MM.1S (cell line): ENCODE results near the gene TSPAN32.

Source experiments
- CTCF ChIP-seq: fragments of 300-600 bp; sonication (generic); IDR thresholded peaks from 2 replicates; pipeline ENCODE4 v1.5.1; 2016; ENCODE audit warnings: antibody characterized with exemption, low read length, mixed read lengths
- EZH2 ChIP-seq: fragments of 300-600 bp; sonication (generic); optimal IDR thresholded peaks from 2 replicates; pipeline ENCODE3; 2017; ENCODE audit warnings: low read depth, mild to moderate bottlenecking, antibody characterized with exemption, low read length, mixed read lengths

- no peak for TF ChIP-seq CTCF
- TF ChIP-seq EZH2 = no peak
Measured at GRCh38 chr11:2252018-2252417, 49.8 kb upstream of the TSPAN32 start.
